Measurements from ENCODE around the gene ADAMTSL4.
"Not testable (repeated sequence)": the region's sequence is repeated elsewhere in the genome, so short reads cannot be mapped to it uniquely, and the experiment has no call there.

The ADAMTSL4 gene

DNA sequence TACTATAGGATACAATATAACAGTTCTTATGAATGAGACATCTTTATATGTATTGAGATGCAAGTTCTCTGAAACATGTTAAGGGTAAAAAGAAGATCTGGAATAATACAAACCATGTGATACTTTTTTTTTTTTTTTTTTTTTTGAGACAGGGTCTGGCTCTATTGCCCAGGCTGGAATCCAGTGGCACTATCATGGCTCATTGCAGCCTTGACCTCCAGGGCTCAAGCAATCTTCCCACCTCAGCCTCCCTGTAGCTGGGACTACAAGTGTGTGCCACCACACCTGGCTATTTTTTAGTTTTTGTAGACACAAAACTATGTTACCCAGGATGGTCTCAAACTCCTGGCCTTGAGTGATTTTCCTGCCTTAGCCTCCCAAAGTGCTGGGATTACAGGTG, 52.3 kb downstream of the ADAMTSL4 start:
- TF ChIP-seq, protein P1, sequence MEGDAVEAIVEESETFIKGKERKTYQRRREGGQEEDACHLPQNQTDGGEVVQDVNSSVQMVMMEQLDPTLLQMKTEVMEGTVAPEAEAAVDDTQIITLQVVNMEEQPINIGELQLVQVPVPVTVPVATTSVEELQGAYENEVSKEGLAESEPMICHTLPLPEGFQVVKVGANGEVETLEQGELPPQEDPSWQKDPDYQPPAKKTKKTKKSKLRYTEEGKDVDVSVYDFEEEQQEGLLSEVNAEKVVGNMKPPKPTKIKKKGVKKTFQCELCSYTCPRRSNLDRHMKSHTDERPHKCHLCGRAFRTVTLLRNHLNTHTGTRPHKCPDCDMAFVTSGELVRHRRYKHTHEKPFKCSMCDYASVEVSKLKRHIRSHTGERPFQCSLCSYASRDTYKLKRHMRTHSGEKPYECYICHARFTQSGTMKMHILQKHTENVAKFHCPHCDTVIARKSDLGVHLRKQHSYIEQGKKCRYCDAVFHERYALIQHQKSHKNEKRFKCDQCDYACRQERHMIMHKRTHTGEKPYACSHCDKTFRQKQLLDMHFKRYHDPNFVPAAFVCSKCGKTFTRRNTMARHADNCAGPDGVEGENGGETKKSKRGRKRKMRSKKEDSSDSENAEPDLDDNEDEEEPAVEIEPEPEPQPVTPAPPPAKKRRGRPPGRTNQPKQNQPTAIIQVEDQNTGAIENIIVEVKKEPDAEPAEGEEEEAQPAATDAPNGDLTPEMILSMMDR (IDR thresholded peaks at IDR 0.05; ENCODE audit: control extremely low read depth, extremely low read depth, low read depth, missing control alignments): no peak
- ChIA-PET CTCF (interaction anchor here (1.3 kb wide), 1 partner anchor 18 kb away, joined by 4 read pairs; no protein-coding TSS in a partner anchor), POLR2A (no interaction called here)
- DNase-seq (ENCODE audit: extremely low spot score): no peak

DNA sequence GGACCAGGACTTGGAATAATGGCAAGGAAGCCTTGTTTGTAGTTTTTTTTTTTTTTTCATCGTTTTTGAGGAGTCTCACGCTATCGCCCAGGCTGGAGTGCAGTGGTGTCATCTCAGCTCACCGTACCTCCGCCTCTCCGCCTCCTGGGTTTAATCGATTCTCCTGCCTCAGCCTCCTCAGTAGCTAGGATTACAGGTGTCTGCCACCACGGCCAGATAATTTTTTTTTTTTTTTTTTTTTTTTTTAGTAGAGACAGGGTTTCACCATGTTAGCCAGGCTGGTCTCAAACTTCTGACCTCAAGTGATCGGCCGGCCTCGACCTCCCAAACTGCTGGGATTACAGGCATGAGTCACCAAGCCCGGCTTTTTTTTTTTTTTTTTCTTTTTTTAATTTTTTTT, 53.2 kb downstream of the ADAMTSL4 start:
- POLR2A ChIA-PET: interaction anchor here (1.8 kb wide), 1 partner anchor 23 kb away, joined by 8 read pairs; the partner anchor contains the start of gene MCL1
- CTCF ChIA-PET: interaction anchor here (1.6 kb wide), 2 partner anchors 42 to 43 kb away, joined by 5 to 8 read pairs; no protein-coding TSS in a partner anchor

DNA sequence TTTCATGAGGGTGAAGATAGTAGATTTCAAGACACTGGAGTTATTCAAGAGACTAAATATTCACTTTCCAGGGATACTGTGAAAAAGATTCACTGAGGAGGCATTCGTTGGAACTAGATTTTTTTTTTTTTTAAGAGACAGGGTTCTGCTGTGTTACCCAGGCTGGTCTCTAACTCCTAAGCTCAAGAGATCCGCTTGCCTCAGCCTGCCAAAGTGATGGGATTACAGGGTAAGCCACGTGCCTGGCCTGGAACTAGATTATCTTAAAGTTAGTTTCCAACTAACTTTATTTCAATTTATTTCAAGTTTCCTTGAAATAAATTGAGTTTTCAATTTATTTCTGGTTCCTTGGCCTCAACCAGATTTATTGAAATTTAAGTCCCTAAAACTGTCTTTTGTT, 54.5 kb downstream of the ADAMTSL4 start:
- TF ChIP-seq, protein P1 (IDR thresholded peaks at IDR 0.05; ENCODE audit: control extremely low read depth, extremely low read depth, low read depth, missing control alignments): no peak
- CTCF ChIA-PET: interaction anchor here (0.9 to 1.6 kb wide), 4 partner anchors 14 to 44 kb away, joined by 3 to 8 read pairs (median 4); no protein-coding TSS in a partner anchor
- DNase-seq (ENCODE audit: extremely low spot score): no peak
- POLR2A ChIA-PET: interaction anchor here (1.8 kb wide), 1 partner anchor 24 kb away, joined by 8 read pairs; the partner anchor contains the start of gene MCL1

More for the DNA sequence above, 53.2 kb downstream of the ADAMTSL4 start:
- DNase-seq (ENCODE audit: extremely low spot score): not testable (repeated sequence)

DNA sequence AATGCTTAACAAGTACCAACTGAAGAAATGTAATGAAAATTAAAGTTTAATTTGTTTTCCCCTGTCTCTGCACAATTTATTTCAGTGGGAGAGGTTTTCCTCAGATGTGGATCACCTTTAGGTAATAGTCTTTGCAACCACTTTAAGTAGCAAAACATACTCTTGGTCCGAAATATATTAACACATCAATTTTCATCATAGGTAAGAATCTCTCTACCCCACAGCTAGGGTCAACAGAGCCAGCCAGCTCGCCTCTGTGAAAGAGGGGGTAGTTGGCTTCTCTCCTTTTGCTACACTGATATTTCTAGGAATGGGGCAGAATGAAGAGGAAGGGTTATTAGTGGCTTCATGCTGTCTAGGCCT, 55.0 kb downstream of the ADAMTSL4 start:
- CTCF ChIA-PET: interaction anchor here (1.6 kb wide), 1 partner anchor 15 kb away, joined by 4 read pairs; no protein-coding TSS in a partner anchor
- TF ChIP-seq, protein P1 (IDR thresholded peaks at IDR 0.05; ENCODE audit: control extremely low read depth, extremely low read depth, low read depth, missing control alignments): no peak
- POLR2A ChIA-PET: no interaction called here

DNA sequence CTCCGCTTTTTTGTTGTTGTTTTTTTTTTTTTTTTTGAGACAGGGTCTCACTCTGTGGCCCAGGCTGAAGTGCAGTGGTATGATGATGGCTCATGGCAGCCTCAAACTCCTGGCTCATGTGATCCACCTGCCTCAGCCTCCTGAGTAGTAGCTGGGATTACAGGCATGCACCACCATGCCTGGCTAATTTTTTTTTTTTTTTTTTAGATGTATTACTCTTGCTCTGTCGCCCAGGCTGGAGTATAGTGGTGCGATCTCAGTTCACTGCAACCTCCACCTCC, 56.2 kb downstream of the ADAMTSL4 start:
- DNase-seq (ENCODE audit: extremely low spot score): not testable (repeated sequence)
- CTCF ChIA-PET: interaction anchor here (0.8 kb wide), 1 partner anchor 18 kb away, joined by 3 read pairs; no protein-coding TSS in a partner anchor
- POLR2A ChIA-PET: interaction anchor here (0.6 kb wide), 2 partner anchors 25 to 53 kb away, joined by 3 to 4 read pairs; no protein-coding TSS in a partner anchor

More for the DNA sequence above, 55.0 kb downstream of the ADAMTSL4 start:
- DNase-seq (ENCODE audit: extremely low spot score): no peak

DNA sequence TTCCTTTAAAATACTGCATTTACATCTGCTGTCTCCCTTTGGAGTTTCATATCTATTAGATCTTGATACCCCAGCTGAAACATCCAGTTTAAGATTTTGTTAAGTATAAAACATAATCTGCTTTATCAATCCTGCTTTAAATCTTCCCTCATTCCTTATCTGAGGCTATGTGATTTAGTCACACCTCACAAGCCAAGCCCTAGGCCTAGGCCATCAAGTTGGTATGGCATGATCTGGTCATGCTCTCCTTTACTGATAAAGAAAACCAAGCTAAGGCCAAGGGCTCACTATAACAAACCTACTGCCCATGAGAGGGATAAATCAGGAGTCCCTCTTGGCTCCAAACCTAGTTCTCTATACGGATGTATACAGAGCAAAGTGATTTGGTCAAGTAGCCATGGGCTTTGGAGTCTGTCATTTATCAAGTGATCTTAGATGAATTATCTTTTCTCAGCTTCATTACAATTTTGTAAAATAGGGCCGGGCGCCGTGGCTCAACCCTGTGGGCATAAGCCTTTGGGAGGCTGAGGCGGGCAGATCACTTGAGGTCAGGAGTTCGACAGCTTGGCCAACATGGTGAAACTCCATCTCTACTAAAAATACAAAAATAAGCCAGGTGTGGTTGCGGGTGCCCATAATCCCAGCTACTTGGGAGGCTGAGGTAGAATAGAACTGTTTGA, 57.4 kb downstream of the ADAMTSL4 start:
- POLR2A ChIA-PET: interaction anchor here (1.4 kb wide), 1 partner anchor 27 kb away, joined by 4 read pairs; the partner anchor contains the start of gene MCL1

DNA sequence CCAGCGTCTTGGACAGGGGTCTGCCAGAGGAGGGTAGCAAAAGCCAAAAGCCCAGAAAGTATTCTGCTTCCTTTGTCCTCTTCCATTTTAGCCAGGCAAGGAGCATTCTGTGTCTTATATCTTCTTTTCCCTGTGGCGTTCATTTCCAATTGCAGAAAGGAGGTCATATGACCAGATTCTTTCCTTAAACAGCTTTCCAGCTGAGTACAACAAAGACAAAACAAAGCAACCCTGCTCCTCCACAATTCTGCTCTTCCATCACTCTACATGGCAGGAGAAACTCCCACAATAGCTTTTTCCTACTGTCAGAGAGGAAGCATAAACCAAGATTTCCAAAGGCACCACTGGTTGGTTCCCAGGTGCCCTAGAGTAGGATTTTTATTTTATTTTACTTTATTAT, 60.5 kb downstream of the ADAMTSL4 start:
- TF ChIP-seq, protein P1 (IDR thresholded peaks at IDR 0.05; ENCODE audit: control extremely low read depth, extremely low read depth, low read depth, missing control alignments): no peak
- no peak for DNase-seq (ENCODE audit: extremely low spot score)
- CTCF ChIA-PET: interaction anchor here (1.1 to 15.3 kb wide), 5 partner anchors 10 to 48 kb away, joined by 3 to 151 read pairs (median 4); no protein-coding TSS in a partner anchor
- POLR2A ChIA-PET: interaction anchor here (1.2 to 1.4 kb wide), 2 partner anchors 30 to 47 kb away, joined by 4 to 6 read pairs; partner anchors contain the start of gene MCL1

More for the DNA sequence above, 57.4 kb downstream of the ADAMTSL4 start:
- CTCF ChIA-PET: interaction anchor here (0.7 kb wide), 1 partner anchor 24 kb away, joined by 3 read pairs; no protein-coding TSS in a partner anchor
- TF ChIP-seq, protein P1 (IDR thresholded peaks at IDR 0.05; ENCODE audit: control extremely low read depth, extremely low read depth, low read depth, missing control alignments): no peak
- no peak for DNase-seq (ENCODE audit: extremely low spot score)

Measured in GM10248 (cell line).